ENCODE measurements around the gene TMEM204. TPM values are rescaled to one million over a fixed set of nuclear protein-coding genes. Genes with fewer than 3 reads are reported as not detected.

The TMEM204 gene
- total RNA-seq, 1 donor from 2014 or later = 28.9 TPM

DNA sequence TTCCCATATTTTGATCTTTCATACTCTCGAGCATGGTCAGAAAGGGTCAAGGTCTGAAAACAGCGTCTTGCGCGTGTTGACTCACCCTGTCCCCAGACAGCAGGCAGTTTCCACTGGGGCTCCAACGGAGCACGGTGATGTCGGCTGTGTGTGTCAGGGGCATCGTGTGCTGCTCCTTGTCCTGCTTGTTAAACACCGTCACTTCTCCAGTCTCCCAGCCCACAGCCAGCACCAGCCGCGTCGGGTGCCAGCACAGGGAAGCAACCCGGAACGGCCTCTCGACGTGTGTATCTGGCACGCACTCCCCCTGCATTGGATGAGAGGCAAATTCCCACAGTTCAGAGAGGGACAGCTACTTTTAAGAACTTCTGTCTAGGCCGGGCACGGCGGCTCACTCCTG is 68.8 kb downstream of the TMEM204 start:
- ATAC-seq (ENCODE audit: poor library complexity) = no peak
- intact Hi-C loops (cut with DNase I) = no loop called here
- no peak for DNase-seq

Other genes with a start within 250 kb of the TMEM204 start
- 77.2 TPM for gene UBE2I, start 224.0 kb upstream of the TMEM204 start, total RNA-seq
- 3.7 TPM for gene BAIAP3, start 200.0 kb upstream of the TMEM204 start, total RNA-seq
- 52.6 TPM for gene TSR3, start 181.8 kb upstream of the TMEM204 start, total RNA-seq
- gene GNPTG, start 181.7 kb upstream of the TMEM204 start, total RNA-seq = 30.3 TPM
- gene UNKL, start 119.0 kb upstream of the TMEM204 start, total RNA-seq = 13.6 TPM
- 14.7 TPM for gene UQCC4, start 112.9 kb upstream of the TMEM204 start, total RNA-seq
- gene PERCC1, start 102.6 kb upstream of the TMEM204 start, total RNA-seq = 0.32 TPM
- gene CCDC154, start 89.1 kb upstream of the TMEM204 start, total RNA-seq = 0.81 TPM
- 45.0 TPM for gene CLCN7, start 58.6 kb upstream of the TMEM204 start, total RNA-seq
- 0.16 TPM for gene PTX4, start 44.7 kb upstream of the TMEM204 start, total RNA-seq
- 18.8 TPM for gene TELO2, start 40.3 kb upstream of the TMEM204 start, total RNA-seq
- 8.4 TPM for gene IFT140, start 78.4 kb downstream of the TMEM204 start, total RNA-seq
- 10.0 TPM for gene CRAMP1, start 78.7 kb downstream of the TMEM204 start, total RNA-seq
- 30.6 TPM for gene JPT2, start 144.6 kb downstream of the TMEM204 start, total RNA-seq
- gene MAPK8IP3, start 172.5 kb downstream of the TMEM204 start, total RNA-seq = 61.4 TPM
- gene NME3, start 237.9 kb downstream of the TMEM204 start, total RNA-seq = 33.6 TPM
- 7.1 TPM for gene EME2, start 239.1 kb downstream of the TMEM204 start, total RNA-seq
- 91.8 TPM for gene MRPS34, start 239.5 kb downstream of the TMEM204 start, total RNA-seq
- 37.5 TPM for gene SPSB3, start 248.9 kb downstream of the TMEM204 start, total RNA-seq
- 34.8 TPM for gene NUBP2, start 249.3 kb downstream of the TMEM204 start, total RNA-seq